Left lung (tissue), 10 donors: ENCODE results near the gene INAVA. TPM values are rescaled to one million over a fixed set of nuclear protein-coding genes. Genes with fewer than 3 reads are reported as not detected.
"Not testable (repeated sequence)": the region's sequence is repeated elsewhere in the genome, so short reads cannot be mapped to it uniquely, and the experiment has no call there.

Source experiments
- ATAC-seq: fragments of 200-7000 bp; cut with Tn5 transposase; one replicate; pipeline ENCODE4 v1.9.1; 2020; ENCODE audit warnings: moderate library complexity
- DNase-seq, 4 donors: peaks; one replicate each; pipeline ENCODE4 v3.0.0-alpha.2; 2013 to 2020
- H3K27ac ChIP-seq, 2 donors: fragments of 200-600 bp; sonication (generic) in 1 of 2; one replicate each; pipeline versions ENCODE4 v1.5.0 to v1.8.0; 2020 to 2021
- H3K27me3 ChIP-seq, 2 donors: fragments of 200-600 bp; sonication (generic) in 1 of 2; one replicate each; pipeline versions ENCODE4 v1.5.0 to v1.8.0; 2020 to 2021
- H3K36me3 ChIP-seq, 2 donors: fragments of 200-600 bp; sonication (generic) in 1 of 2; one replicate each; pipeline versions ENCODE4 v1.5.0 to v1.8.0; 2020 to 2021
- H3K4me1 ChIP-seq, 2 donors: fragments of 200-600 bp; one replicate each; pipeline ENCODE4 v1.8.0; 2021
- H3K4me3 ChIP-seq, 2 donors: fragments of 200-600 bp; sonication (generic) in 1 of 2; one replicate each; pipeline versions ENCODE4 v1.5.0 to v1.8.0; 2020 to 2021; ENCODE audit warnings: mild to moderate bottlenecking in 1 of 2
- H3K9me3 ChIP-seq, 2 donors: fragments of 200-600 bp; sonication (generic) in 1 of 2; one replicate each; pipeline versions ENCODE4 v1.5.0 to v1.8.0; 2020 to 2021
- CTCF ChIP-seq, 2 donors: fragments of 200-600 bp; sonication (generic) in 1 of 2; IDR thresholded peaks; one replicate each; pipeline versions ENCODE4 v1.5.0 to v1.8.0; 2021; ENCODE audit warnings: antibody characterized with exemption in 2 of 2
- intact Hi-C, 2 donors: fragments of 100-400 bp; cut with DNase I; formaldehyde crosslinking; loops; one replicate each; pipeline versions ENCODE4 v1.11.2 to v1.14.2; 2022
- polyA plus RNA-seq, 6 donors: library from polyadenylated mRNA; unstranded; fragments of 120-200 nt; gene quantifications; one replicate each; pipeline ENCODE4 v1.2.1, GENCODE V29; 2013; ENCODE audit not compliant: insufficient read length in 6 of 6
- total RNA-seq, 2 donors: library from RNA; stranded (reverse); fragmentation: NEBNext Ultra II Directional; extraction: Animal tissue kit (Norgen Biotek cat#: 25700); gene quantifications; one replicate each; pipeline ENCODE4 v1.2.1, GENCODE V29; 2021
- donor health status: DM: no; HTN: yes; CAD: no.
- donor health status: DM: no; HTN: no; CAD: no.

Gene INAVA
- total and polyA plus RNA-seq, 8 donors = 5.5 to 25.5 (median 23.1) TPM

GRCh38 chr1:200958597-200958996, 63.9 kb downstream of the INAVA start:
- H3K9me3 ChIP-seq = no peaks in the 10 kb centered on the region
- no peak overlapping the region for H3K4me3 ChIP-seq
- no peaks in the 10 kb centered on the region for H3K36me3 ChIP-seq
- intact Hi-C loops = no loop called here
- no peaks in the 10 kb centered on the region for H3K4me1 ChIP-seq
- no peak for TF ChIP-seq CTCF (IDR thresholded peaks at IDR 0.05)
- DNase-seq = no peak
- H3K27ac ChIP-seq = no peak overlapping the region
- no peaks in the 10 kb centered on the region for H3K27me3 ChIP-seq
- no peak for ATAC-seq

GRCh38 chr1:200959411-200959921, 64.8 kb downstream of the INAVA start:
- H3K4me3 ChIP-seq = no peak overlapping the region
- H3K36me3 ChIP-seq = no peaks in the 10 kb centered on the region
- no peak for DNase-seq
- no peaks in the 10 kb centered on the region for H3K4me1 ChIP-seq
- no peaks in the 10 kb centered on the region for H3K27me3 ChIP-seq
- no peak overlapping the region for H3K27ac ChIP-seq
- intact Hi-C loops = no loop called here
- H3K9me3 ChIP-seq = no peaks in the 10 kb centered on the region
- no peak for ATAC-seq
- TF ChIP-seq CTCF (IDR thresholded peaks at IDR 0.05) = no peak

DNA sequence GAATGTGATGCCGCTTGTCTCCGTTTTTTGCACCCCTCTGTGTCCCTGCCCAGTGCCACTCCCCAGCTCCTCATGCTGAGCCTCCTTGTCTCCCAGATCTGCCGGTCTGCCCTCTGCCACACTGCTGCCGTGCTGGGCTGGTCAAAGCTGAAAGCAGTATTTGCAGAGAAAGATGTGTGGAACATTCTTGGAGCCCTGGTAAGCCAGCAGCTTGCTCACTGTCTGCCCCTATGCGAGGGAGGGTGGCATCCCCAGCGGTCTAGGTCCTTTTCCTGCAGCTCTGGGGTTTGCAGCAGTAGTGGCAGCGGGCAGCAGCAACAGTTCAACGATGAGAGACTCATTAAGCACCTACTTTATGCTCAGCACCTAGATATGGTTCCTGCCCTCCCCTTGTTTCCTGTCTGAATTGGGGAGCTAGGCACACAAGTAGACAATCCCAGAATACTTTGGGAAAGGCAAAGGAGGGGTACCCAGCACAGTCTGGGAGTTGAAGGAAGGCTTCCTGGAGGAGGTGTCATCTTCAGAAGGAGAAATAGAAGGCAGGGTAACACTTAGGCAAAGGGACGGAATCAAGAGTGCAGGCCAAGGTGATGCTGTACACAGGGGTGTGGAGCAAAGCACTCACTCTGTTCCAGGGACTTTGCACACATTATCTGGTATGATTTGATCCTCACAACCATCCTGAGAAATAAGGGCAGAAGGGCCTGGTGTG, 65.7 kb downstream of the INAVA start:
- H3K4me3 ChIP-seq = no peak overlapping the region
- no peaks in the 10 kb centered on the region for H3K27me3 ChIP-seq
- no peak overlapping the region for H3K27ac ChIP-seq
- TF ChIP-seq CTCF (IDR thresholded peaks at IDR 0.05) = no peak
- intact Hi-C loops = no loop called here
- H3K4me1 ChIP-seq = no peaks in the 10 kb centered on the region
- DNase-seq (peak in 1 of 4 donors; percentile 27), ATAC-seq (no peak)
- no peaks in the 10 kb centered on the region for H3K9me3 ChIP-seq
- no peaks in the 10 kb centered on the region for H3K36me3 ChIP-seq

GRCh38 chr1:200960948-200961340, 66.2 kb downstream of the INAVA start:
- H3K9me3 ChIP-seq = no peaks in the 10 kb centered on the region
- no peak for TF ChIP-seq CTCF (IDR thresholded peaks at IDR 0.05)
- intact Hi-C loops = no loop called here
- no peaks in the 10 kb centered on the region for H3K36me3 ChIP-seq
- no peaks in the 10 kb centered on the region for H3K27me3 ChIP-seq
- ATAC-seq (no peak), DNase-seq (peak in 1 of 4 donors; percentile 10)
- H3K4me3 ChIP-seq = no peak overlapping the region
- H3K4me1 ChIP-seq = no peaks in the 10 kb centered on the region
- no peak overlapping the region for H3K27ac ChIP-seq

GRCh38 chr1:200962151-200962550, 67.5 kb downstream of the INAVA start:
- intact Hi-C loops, H3K9me3 ChIP-seq, H3K36me3 ChIP-seq, H3K27me3 ChIP-seq, H3K4me3 ChIP-seq, H3K27ac ChIP-seq, H3K4me1 ChIP-seq, ATAC-seq: not testable (repeated sequence)
- peak in 1 of 4 donors; percentile 15 for DNase-seq

DNA sequence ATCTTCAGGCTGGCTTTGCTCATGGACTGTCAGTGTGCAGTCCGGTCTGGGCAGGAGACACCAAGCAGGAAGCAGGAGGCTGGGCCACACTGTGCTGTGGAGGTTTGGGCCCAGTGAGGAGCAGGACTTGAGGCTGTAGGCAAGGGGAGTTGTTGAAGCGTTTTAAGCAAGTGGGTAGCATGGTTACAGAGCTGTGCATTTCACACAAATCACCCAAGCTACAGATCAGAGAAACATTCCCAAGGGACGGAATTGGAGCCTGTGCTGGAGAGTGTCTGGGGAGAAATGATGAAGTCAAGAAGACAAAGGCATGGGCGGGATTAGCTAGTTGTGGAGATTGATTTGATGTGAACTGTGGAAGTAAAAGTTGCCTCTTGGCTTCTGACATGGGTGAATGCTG, 67.9 kb downstream of the INAVA start:
- no peaks in the 10 kb centered on the region for H3K9me3 ChIP-seq
- no peaks in the 10 kb centered on the region for H3K4me1 ChIP-seq
- H3K27ac ChIP-seq = no peak overlapping the region
- no peak overlapping the region for H3K4me3 ChIP-seq
- H3K27me3 ChIP-seq = no peaks in the 10 kb centered on the region
- no peak for ATAC-seq
- DNase-seq = peak in 1 of 4 donors; percentile 15
- no peaks in the 10 kb centered on the region for H3K36me3 ChIP-seq
- intact Hi-C loops = no loop called here
- TF ChIP-seq CTCF (IDR thresholded peaks at IDR 0.05) = no peak
